Measurements from ENCODE around the gene NTNG2.

DNA sequence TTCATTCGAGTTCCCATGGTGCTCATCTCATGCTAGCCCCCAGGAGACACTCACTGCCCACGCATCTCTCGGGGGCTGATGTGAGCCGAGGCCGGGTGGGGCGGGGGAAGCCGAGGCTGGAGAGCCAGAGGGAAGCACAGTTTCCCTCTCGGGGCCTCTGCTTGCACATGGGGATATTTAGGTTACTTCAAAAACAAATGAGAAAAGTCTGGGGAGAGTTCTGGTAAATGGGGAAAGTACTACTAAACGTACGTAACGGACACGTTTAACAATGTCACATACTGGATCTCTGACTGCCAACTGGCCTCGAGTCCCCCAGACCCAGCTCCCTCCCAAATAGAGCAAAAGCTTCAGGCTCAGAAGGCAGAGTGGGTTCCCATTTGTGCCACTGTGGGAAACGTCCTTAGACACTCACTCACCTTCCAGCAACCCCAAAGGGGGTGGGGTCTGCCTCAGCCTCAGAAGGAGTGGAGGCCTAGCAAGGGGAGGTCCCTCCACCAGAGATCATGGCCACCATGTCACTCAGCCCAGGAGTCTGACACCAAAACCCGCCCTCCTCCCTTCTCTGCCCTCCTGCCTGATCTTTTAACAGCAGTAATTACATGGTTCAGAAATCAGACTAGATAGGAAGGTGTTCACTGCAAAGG is 33.8 kb upstream of the NTNG2 start:
- TF ChIP-seq POLR2A (IDR thresholded peaks at IDR 0.05): no peak
- TF ChIP-seq, protein P1, sequence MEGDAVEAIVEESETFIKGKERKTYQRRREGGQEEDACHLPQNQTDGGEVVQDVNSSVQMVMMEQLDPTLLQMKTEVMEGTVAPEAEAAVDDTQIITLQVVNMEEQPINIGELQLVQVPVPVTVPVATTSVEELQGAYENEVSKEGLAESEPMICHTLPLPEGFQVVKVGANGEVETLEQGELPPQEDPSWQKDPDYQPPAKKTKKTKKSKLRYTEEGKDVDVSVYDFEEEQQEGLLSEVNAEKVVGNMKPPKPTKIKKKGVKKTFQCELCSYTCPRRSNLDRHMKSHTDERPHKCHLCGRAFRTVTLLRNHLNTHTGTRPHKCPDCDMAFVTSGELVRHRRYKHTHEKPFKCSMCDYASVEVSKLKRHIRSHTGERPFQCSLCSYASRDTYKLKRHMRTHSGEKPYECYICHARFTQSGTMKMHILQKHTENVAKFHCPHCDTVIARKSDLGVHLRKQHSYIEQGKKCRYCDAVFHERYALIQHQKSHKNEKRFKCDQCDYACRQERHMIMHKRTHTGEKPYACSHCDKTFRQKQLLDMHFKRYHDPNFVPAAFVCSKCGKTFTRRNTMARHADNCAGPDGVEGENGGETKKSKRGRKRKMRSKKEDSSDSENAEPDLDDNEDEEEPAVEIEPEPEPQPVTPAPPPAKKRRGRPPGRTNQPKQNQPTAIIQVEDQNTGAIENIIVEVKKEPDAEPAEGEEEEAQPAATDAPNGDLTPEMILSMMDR (IDR thresholded peaks at IDR 0.05): no peak
